K562 (cell line): ENCODE data around the gene TARBP1. TPM values are rescaled to one million over a fixed set of nuclear protein-coding genes. Genes with fewer than 3 reads are reported as not detected.

ENCODE experiments used
- ATAC-seq: fragments of 200-7000 bp; cut with Tn5 transposase; 3 replicates; pipeline ENCODE4 v1.9.1; 2020; ENCODE audit warnings: moderate library complexity
- BruUV-seq: library from RNA; stranded (reverse); fragments of 400-500 nt; replicated peaks from 2 replicates; lab custom pipeline; 2021; lab: Mats Ljungman, UMichigan
- CTCF ChIA-PET: fragments of 300-600 bp; formaldehyde crosslinking; extraction: SDS; loops from one replicate; lab custom pipeline; 2021; ENCODE audit warnings: low intra/inter-chr PET ratio; lab: Yijun Ruan, JAX
- POLR2A ChIA-PET: fragments of 300-600, 350-650 bp; sonication (Branson Sonifier 250); formaldehyde crosslinking; extraction: SDS; loops from one replicate; lab custom pipeline; 2021; ENCODE audit warnings: antibody characterized with exemption, inconsistent platforms; lab: Yijun Ruan, JAX
- DNase-seq, 4 experiments: peaks; one replicate each; pipeline versions ENCODE4 v3.0.0 to v3.0.0-alpha.2; 2011 to 2018; ENCODE audit warnings: low spot score in 3 of 4, mixed read lengths in 3 of 4; ENCODE audit errors: extremely low read depth in 1 of 4
- FAIRE-seq: peaks from 2 replicates; lab custom pipeline; 2011; peaks lifted over from hg19 to GRCh38; lab: Jason Lieb, UNC
- H2AFZ ChIP-seq: 2 replicates; pipeline ENCODE4 v1.6.0; 2011; ENCODE audit warnings: low read depth, low read length, control low read depth, inconsistent platforms
- H3K27ac ChIP-seq: fragments of 200-600 bp; 3 replicates; pipeline ENCODE4 v1.8.0; 2011; ENCODE audit warnings: low read depth, mild to moderate bottlenecking, control low read depth, inconsistent platforms, low read length, moderate library complexity, mixed read lengths; ENCODE audit errors: extremely low read depth
- H3K27me3 ChIP-seq, 2 experiments: fragments of 300-600 bp in 1 of 2; 2 replicates in 1 of 2; 3 replicates in 1 of 2; pipeline versions ENCODE4 v1.6.0 to v1.8.0; 2011; ENCODE audit warnings: inconsistent platforms in 2 of 2, low read length in 2 of 2, mild to moderate bottlenecking in 1 of 2, mixed read lengths in 1 of 2, moderate library complexity in 1 of 2; ENCODE audit not compliant: control insufficient read depth in 2 of 2, insufficient read depth in 2 of 2
- H3K36me3 ChIP-seq: fragments of 300-600 bp; 3 replicates; pipeline ENCODE4 v1.8.0; 2011; ENCODE audit warnings: mild to moderate bottlenecking, low read length, inconsistent platforms; ENCODE audit not compliant: control insufficient read depth, insufficient read depth
- H3K4me1 ChIP-seq, 2 experiments: fragments of 200-600 bp in 1 of 2; replicated peaks in 1 of 2; 2 replicates in 1 of 2; 3 replicates in 1 of 2; pipeline versions ENCODE4 v1.5.1 to v1.8.0; 2011; ENCODE audit warnings: inconsistent platforms in 2 of 2, low read length in 2 of 2, mild to moderate bottlenecking in 1 of 2, mixed read lengths in 1 of 2, moderate library complexity in 1 of 2; ENCODE audit not compliant: control insufficient read depth in 2 of 2, insufficient read depth in 2 of 2
- H3K4me2 ChIP-seq: 2 replicates; pipeline ENCODE4 v1.6.1; 2011; ENCODE audit warnings: low read length, control low read depth, inconsistent platforms, mixed read lengths; ENCODE audit not compliant: insufficient read depth
- H3K4me3 ChIP-seq: fragments of 200-600 bp; sonication (generic), shearing (Covaris generic); 2 replicates; pipeline ENCODE4 v1.5.1; 2016; ENCODE audit warnings: control low read depth, inconsistent platforms
- H3K79me2 ChIP-seq: fragments of 200-600 bp; 3 replicates; pipeline ENCODE4 v1.8.0; 2011; ENCODE audit warnings: low read length, inconsistent platforms; ENCODE audit not compliant: control insufficient read depth, insufficient read depth
- H3K9ac ChIP-seq, 2 experiments: 2 replicates each; pipeline versions ENCODE4 v1.6.0 to v1.6.1; 2011; ENCODE audit warnings: low read depth in 2 of 2, low read length in 2 of 2, control low read depth in 1 of 2, inconsistent platforms in 1 of 2, mild to moderate bottlenecking in 1 of 2, mixed read lengths in 1 of 2; ENCODE audit not compliant: insufficient read depth in 1 of 2
- H3K9me1 ChIP-seq: one replicate; pipeline ENCODE4 v1.6.0; 2011; ENCODE audit warnings: inconsistent platforms, mild to moderate bottlenecking, low read length, moderate library complexity; ENCODE audit not compliant: control insufficient read depth, insufficient read depth
- H3K9me3 ChIP-seq: replicated peaks from 2 replicates; pipeline ENCODE4 v1.5.1; 2011; ENCODE audit warnings: low read depth, low read length, inconsistent platforms; ENCODE audit not compliant: control insufficient read depth, insufficient read depth
- H4K20me1 ChIP-seq: replicated peaks from 2 replicates; pipeline ENCODE4 v1.6.1; 2011; ENCODE audit warnings: low read length, inconsistent platforms, mixed read lengths; ENCODE audit not compliant: control insufficient read depth, insufficient read depth
- ARID3A ChIP-seq: IDR thresholded peaks from 2 replicates; pipeline ENCODE4 v1.6.1; 2012; ENCODE audit warnings: low read depth, low read length, improper control_type of control experiment, borderline replicate concordance
- BHLHE40 ChIP-seq: IDR thresholded peaks from 2 replicates; pipeline ENCODE4 v1.6.1; 2011; ENCODE audit warnings: low read length, improper control_type of control experiment
- NFE2 ChIP-seq: IDR thresholded peaks from 2 replicates; pipeline ENCODE4 v1.6.1; 2014; ENCODE audit warnings: antibody characterized with exemption, low read depth
- NFE2L1 ChIP-seq: fragments of 450-650 bp; IDR thresholded peaks from 2 replicates; pipeline ENCODE4 v1.6.1; 2016; ENCODE audit warnings: missing genetic modification characterization, low read depth, mild to moderate bottlenecking, missing compliant biosample characterization, moderate library complexity, borderline replicate concordance
- PCBP2 ChIP-seq: fragments of 200-400 bp; formaldehyde crosslinking; IDR thresholded peaks from 2 replicates; pipeline ENCODE4 v1.6.1; 2018; ENCODE audit warnings: low read length, low read depth, mild to moderate bottlenecking, moderate library complexity; ENCODE audit not compliant: poor library complexity, severe bottlenecking
- PTRF ChIP-seq: fragments of 450-650 bp; IDR thresholded peaks from 2 replicates; pipeline ENCODE4 v1.6.1; 2016; ENCODE audit warnings: mild to moderate bottlenecking, missing genetic modification characterization, missing compliant biosample characterization
- RAD51 ChIP-seq: fragments of 450-650 bp; IDR thresholded peaks from 2 replicates; pipeline ENCODE4 v1.7.1; 2016; ENCODE audit warnings: low read depth, mild to moderate bottlenecking, borderline replicate concordance
- SMARCA5 ChIP-seq: fragments of 450-650 bp; IDR thresholded peaks from 2 replicates; pipeline ENCODE4 v1.6.1; 2016
- TCF7L2 ChIP-seq: fragments of 150-350 bp; IDR thresholded peaks from 2 replicates; pipeline ENCODE4 v1.6.1; 2016; ENCODE audit warnings: low read depth, mild to moderate bottlenecking, low read length, moderate library complexity
- THRB ChIP-seq: fragments of 450-650 bp; formaldehyde crosslinking; conservative IDR thresholded peaks from 2 replicates; pipeline ENCODE4 v1.4.0; 2022; ENCODE audit warnings: mild to moderate bottlenecking, missing genetic modification characterization
- ZNF282 ChIP-seq: sonication (generic); formaldehyde crosslinking; IDR thresholded peaks from 2 replicates; pipeline ENCODE4 v1.8.1; 2023; ENCODE audit warnings: missing genetic modification reagents
- WGBS: fragments of 100-300 bp; shearing (Covaris generic); methylation state at CpG from one replicate; pipeline ENCODE4 v1.1.6; 2016; ENCODE audit warnings: low coverage, mixed read lengths; ENCODE audit not compliant: insufficient coverage; ENCODE audit errors: missing lambda C conversion rate; 5-methylcytosine and 5-hydroxymethylcytosine counted together
- in situ Hi-C: fragments of 300-500 bp; cut with MboI; formaldehyde crosslinking; loops from 4 replicates; pipeline ENCODE4 v1.15.0; 2018; ENCODE audit warnings: inconsistent platforms, mixed read lengths
- intact Hi-C: fragments of 100-400 bp; cut with micrococcal nuclease; formaldehyde crosslinking; loops from 2 replicates; pipeline ENCODE4 v1.14.2; 2022
- polyA plus RNA-seq, 8 experiments: library from polyadenylated mRNA; depleted of rRNA in 4 of 8; stranded (reverse) in 5 of 8; unstranded in 3 of 8; fragments of >200 nt; fragmentation: Nextera tagmentation in 2 of 8; fragmentation: Illumina TruSeq in 1 of 8; extraction: Ambion mirVana in 2 of 8; extraction: Trizol in 1 of 8; gene quantifications; 2 replicates each; pipeline versions ENCODE4 v1.2.1 to v1.2.3, GENCODE V29; 2011 to 2014; ENCODE audit warnings: inconsistent platforms in 1 of 8, missing spikeins in 1 of 8
- total RNA-seq, 7 experiments: library from RNA; depleted of rRNA in 6 of 7; stranded (reverse); fragments of >200 nt in 6 of 7; fragmentation: Illumina TruSeq in 2 of 7; extraction: Trizol in 2 of 7; gene quantifications; 2 replicates each; pipeline versions ENCODE4 v1.2.1 to v1.2.3, GENCODE V29; 2011 to 2021; ENCODE audit warnings: low replicate concordance in 1 of 7
- TF ChIP-seq, protein P1 (sequence below): fragments of 450-650 bp; IDR thresholded peaks from 2 replicates; pipeline ENCODE4 v1.6.1; 2017; ENCODE audit warnings: antibody characterized with exemption, mild to moderate bottlenecking
- TF ChIP-seq, protein P2 (sequence below): fragments of 250-450 bp; sonication (Bioruptor Pico); IDR thresholded peaks from 2 replicates; pipeline ENCODE4 v1.9.0; 2021; ENCODE audit warnings: mild to moderate bottlenecking, inconsistent platforms

The TARBP1 gene
- total and polyA plus RNA-seq, 9 of the 15 experiments (the other 6 are each of a cell fraction or from before 2014, with no cell fraction given) = 8.8 to 48.0 (median 22.9) TPM

GRCh38 chr1:234515821-234516241, 36.9 kb upstream of the TARBP1 start:
- intact Hi-C loops = no loop called here
- POLR2A ChIA-PET = interaction anchor here (1.0 kb wide), 1 partner anchor 11 kb away, joined by 3 read pairs; no protein-coding TSS in a partner anchor
- ATAC-seq = no peak
- in situ Hi-C loops = no loop called here
- Histone ChIP-seq H3K9me1 (no peaks in the 10 kb centered on the region), H3K79me2 (no peaks in the 10 kb centered on the region), H3K4me3 (no peak overlapping the region), H3K27me3 (no peaks in the 10 kb centered on the region), H3K27ac (no peak overlapping the region), H3K9me3 (no peaks in the 10 kb centered on the region), H4K20me1 (no peaks in the 10 kb centered on the region), H3K4me1 (peaks cover 10 to 19% of the 10 kb centered on the region in 2 experiments; a peak in 4 of 5 replicates), H3K36me3 (no peaks in the 10 kb centered on the region), H3K4me2 (no peak overlapping the region), H3K9ac (no peak overlapping the region), H2AFZ (peak overlapping the region; percentile 32)
- 55% methylated on average over 3 of the region's 3 CpGs for WGBS
- CTCF ChIA-PET = no interaction called here
- DNase-seq = no peak
- BruUV-seq = no TSS peak
- no peak for FAIRE-seq
- no peak for TF ChIP-seq PCBP2
- TF ChIP-seq, protein P1, sequence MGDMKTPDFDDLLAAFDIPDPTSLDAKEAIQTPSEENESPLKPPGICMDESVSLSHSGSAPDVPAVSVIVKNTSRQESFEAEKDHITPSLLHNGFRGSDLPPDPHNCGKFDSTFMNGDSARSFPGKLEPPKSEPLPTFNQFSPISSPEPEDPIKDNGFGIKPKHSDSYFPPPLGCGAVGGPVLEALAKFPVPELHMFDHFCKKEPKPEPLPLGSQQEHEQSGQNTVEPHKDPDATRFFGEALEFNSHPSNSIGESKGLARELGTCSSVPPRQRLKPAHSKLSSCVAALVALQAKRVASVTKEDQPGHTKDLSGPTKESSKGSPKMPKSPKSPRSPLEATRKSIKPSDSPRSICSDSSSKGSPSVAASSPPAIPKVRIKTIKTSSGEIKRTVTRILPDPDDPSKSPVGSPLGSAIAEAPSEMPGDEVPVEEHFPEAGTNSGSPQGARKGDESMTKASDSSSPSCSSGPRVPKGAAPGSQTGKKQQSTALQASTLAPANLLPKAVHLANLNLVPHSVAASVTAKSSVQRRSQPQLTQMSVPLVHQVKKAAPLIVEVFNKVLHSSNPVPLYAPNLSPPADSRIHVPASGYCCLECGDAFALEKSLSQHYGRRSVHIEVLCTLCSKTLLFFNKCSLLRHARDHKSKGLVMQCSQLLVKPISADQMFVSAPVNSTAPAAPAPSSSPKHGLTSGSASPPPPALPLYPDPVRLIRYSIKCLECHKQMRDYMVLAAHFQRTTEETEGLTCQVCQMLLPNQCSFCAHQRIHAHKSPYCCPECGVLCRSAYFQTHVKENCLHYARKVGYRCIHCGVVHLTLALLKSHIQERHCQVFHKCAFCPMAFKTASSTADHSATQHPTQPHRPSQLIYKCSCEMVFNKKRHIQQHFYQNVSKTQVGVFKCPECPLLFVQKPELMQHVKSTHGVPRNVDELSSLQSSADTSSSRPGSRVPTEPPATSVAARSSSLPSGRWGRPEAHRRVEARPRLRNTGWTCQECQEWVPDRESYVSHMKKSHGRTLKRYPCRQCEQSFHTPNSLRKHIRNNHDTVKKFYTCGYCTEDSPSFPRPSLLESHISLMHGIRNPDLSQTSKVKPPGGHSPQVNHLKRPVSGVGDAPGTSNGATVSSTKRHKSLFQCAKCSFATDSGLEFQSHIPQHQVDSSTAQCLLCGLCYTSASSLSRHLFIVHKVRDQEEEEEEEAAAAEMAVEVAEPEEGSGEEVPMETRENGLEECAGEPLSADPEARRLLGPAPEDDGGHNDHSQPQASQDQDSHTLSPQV = 0 out of 2 replicates have a peak, but pooled peaks have one; percentile 21
- TF ChIP-seq SMARCA5 = no peak
- TF ChIP-seq PTRF (tag) = no peak
- no peak for TF ChIP-seq NFE2L1 (tag)
- no peak for TF ChIP-seq THRB
- TF ChIP-seq RAD51 = no peak
- TF ChIP-seq, protein P2, sequence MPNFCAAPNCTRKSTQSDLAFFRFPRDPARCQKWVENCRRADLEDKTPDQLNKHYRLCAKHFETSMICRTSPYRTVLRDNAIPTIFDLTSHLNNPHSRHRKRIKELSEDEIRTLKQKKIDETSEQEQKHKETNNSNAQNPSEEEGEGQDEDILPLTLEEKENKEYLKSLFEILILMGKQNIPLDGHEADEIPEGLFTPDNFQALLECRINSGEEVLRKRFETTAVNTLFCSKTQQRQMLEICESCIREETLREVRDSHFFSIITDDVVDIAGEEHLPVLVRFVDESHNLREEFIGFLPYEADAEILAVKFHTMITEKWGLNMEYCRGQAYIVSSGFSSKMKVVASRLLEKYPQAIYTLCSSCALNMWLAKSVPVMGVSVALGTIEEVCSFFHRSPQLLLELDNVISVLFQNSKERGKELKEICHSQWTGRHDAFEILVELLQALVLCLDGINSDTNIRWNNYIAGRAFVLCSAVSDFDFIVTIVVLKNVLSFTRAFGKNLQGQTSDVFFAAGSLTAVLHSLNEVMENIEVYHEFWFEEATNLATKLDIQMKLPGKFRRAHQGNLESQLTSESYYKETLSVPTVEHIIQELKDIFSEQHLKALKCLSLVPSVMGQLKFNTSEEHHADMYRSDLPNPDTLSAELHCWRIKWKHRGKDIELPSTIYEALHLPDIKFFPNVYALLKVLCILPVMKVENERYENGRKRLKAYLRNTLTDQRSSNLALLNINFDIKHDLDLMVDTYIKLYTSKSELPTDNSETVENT (CRISPR knock-in tag) = no peak
- no peak for TF ChIP-seq ARID3A
- TF ChIP-seq BHLHE40 = no peak
- no peak for TF ChIP-seq NFE2
- TF ChIP-seq ZNF282 (CRISPR knock-in tag) = no peak
- TF ChIP-seq TCF7L2 = no peak
